ENCODE results near the gene DNMT3A. TPM values are rescaled to one million over a fixed set of nuclear protein-coding genes. Genes with fewer than 3 reads are reported as not detected.
"Not testable (repeated sequence)": the region's sequence is repeated elsewhere in the genome, so short reads cannot be mapped to it uniquely, and the experiment has no call there.

The DNMT3A gene
- total RNA-seq, 1 donor from 2014 or later: 8.3 TPM

GRCh38 chr2:25215948-25216679 lies 125.6 kb downstream of the DNMT3A start:
- peak; percentile 86 for ATAC-seq
- DNase-seq (ENCODE audit: low spot score): peak; percentile 62

GRCh38 chr2:25215232-25215631 lies 126.5 kb downstream of the DNMT3A start:
- ATAC-seq (no peak), DNase-seq (ENCODE audit: low spot score) (no peak)

- DNase-seq (ENCODE audit: low spot score) (no peak), ATAC-seq (no peak)
These were observed 128.5 kb downstream of the DNMT3A start for GRCh38 chr2:25213229-25213628.

- not testable (repeated sequence) for DNase-seq (ENCODE audit: low spot score); ATAC-seq
These were observed 130.8 kb downstream of the DNMT3A start for GRCh38 chr2:25210923-25211322.

- no peak for DNase-seq (ENCODE audit: low spot score)
- no peak for ATAC-seq
These were observed 134.6 kb downstream of the DNMT3A start for GRCh38 chr2:25207078-25207545.

GRCh38 chr2:25204190-25204838 lies 137.4 kb downstream of the DNMT3A start:
- DNase-seq (ENCODE audit: low spot score): no peak
- ATAC-seq: peak; percentile 40

- DNase-seq (ENCODE audit: low spot score) (no peak), ATAC-seq (no peak)
These were observed 139.4 kb downstream of the DNMT3A start for GRCh38 chr2:25202275-25202674.

GRCh38 chr2:25201794-25202193 lies 139.9 kb downstream of the DNMT3A start:
- DNase-seq (ENCODE audit: low spot score) (no peak), ATAC-seq (no peak)

GRCh38 chr2:25201265-25201664 lies 140.5 kb downstream of the DNMT3A start:
- ATAC-seq (no peak), DNase-seq (ENCODE audit: low spot score) (no peak)

GRCh38 chr2:25198576-25198975 lies 143.1 kb downstream of the DNMT3A start:
- DNase-seq (ENCODE audit: low spot score) (no peak), ATAC-seq (no peak)

- ATAC-seq: no peak
- no peak for DNase-seq (ENCODE audit: low spot score)
These were observed 143.6 kb downstream of the DNMT3A start for GRCh38 chr2:25198209-25198525.

- DNase-seq (ENCODE audit: low spot score): no peak
- ATAC-seq: no peak
These were observed 144.2 kb downstream of the DNMT3A start for GRCh38 chr2:25197336-25198208.

- no peak for DNase-seq (ENCODE audit: low spot score)
- no peak for ATAC-seq
These were observed 147.1 kb downstream of the DNMT3A start for GRCh38 chr2:25194576-25195122.

GRCh38 chr2:25190536-25190935 lies 151.2 kb downstream of the DNMT3A start:
- no peak for ATAC-seq

GRCh38 chr2:25188405-25188804 lies 153.3 kb downstream of the DNMT3A start:
- DNase-seq (ENCODE audit: low spot score): no peak
- no peak for ATAC-seq

More at GRCh38 chr2:25190536-25190935, 151.2 kb downstream of the DNMT3A start:
- no peak for DNase-seq (ENCODE audit: low spot score)

GRCh38 chr2:25187729-25188350 lies 153.9 kb downstream of the DNMT3A start:
- ATAC-seq (no peak), DNase-seq (ENCODE audit: low spot score) (no peak)

- DNase-seq (ENCODE audit: low spot score) (no peak), ATAC-seq (no peak)
These were observed 157.5 kb downstream of the DNMT3A start for GRCh38 chr2:25184254-25184653.

GRCh38 chr2:25178976-25179375 lies 162.7 kb downstream of the DNMT3A start:
- DNase-seq (ENCODE audit: low spot score): no peak

More at GRCh38 chr2:25178976-25179375, 162.7 kb downstream of the DNMT3A start:
- no peak for ATAC-seq

Data from left lobe of liver (tissue), 2 donors.